ENCODE measurements around the gene BPIFB6. TPM values are rescaled to one million over a fixed set of nuclear protein-coding genes. Genes with fewer than 3 reads are reported as not detected.

The BPIFB6 gene
- total RNA-seq, 4 donors from 2014 or later, result not detected

GRCh38 chr20:33034115-33034514, 2.7 kb downstream of the BPIFB6 start:
- no peak for DNase-seq
- intact Hi-C loops (cut with DNase I), result no loop called here
- Histone ChIP-seq H3K36me3 (no peaks in the 10 kb centered on the region), H3K4me1 (no peaks in the 10 kb centered on the region), H3K27me3 (peaks cover 0 to 10% (median 0%) of the 10 kb centered on the region in 4 donors), H3K9me3 (no peaks in the 10 kb centered on the region), H3K4me3 (no peak overlapping the region), H3K27ac (no peak overlapping the region)
- 59 to 85% methylated on average over 3 to 5 of the region's 5 CpGs for WGBS, 2 donors
- no peak for TF ChIP-seq POLR2A (IDR thresholded peaks at IDR 0.05)
- no peak for TF ChIP-seq CTCF (IDR thresholded peaks at IDR 0.05)

GRCh38 chr20:33034901-33035492, 3.5 kb downstream of the BPIFB6 start:
- no peaks in the 10 kb centered on the region for H3K36me3 ChIP-seq
- 67 to 70% methylated on average over 4 of the region's 6 CpGs for WGBS, 2 donors
- intact Hi-C loops (cut with DNase I), result no loop called here
- H3K27ac ChIP-seq, result no peak overlapping the region
- TF ChIP-seq POLR2A (IDR thresholded peaks at IDR 0.05) (no peak), CTCF (IDR thresholded peaks at IDR 0.05) (no peak)
- no peak for DNase-seq
- no peaks in the 10 kb centered on the region for H3K9me3 ChIP-seq
- H3K4me3 ChIP-seq, result no peak overlapping the region
- H3K27me3 ChIP-seq, result peaks cover 0 to 12% (median 0%) of the 10 kb centered on the region in 4 donors
- H3K4me1 ChIP-seq, result no peaks in the 10 kb centered on the region

- intact Hi-C loops (cut with DNase I), result no loop called here
- WGBS, 2 donors, result 62 to 80% methylated on average over 4 to 5 of the region's 5 CpGs
- Histone ChIP-seq H3K9me3 (no peaks in the 10 kb centered on the region), H3K36me3 (no peaks in the 10 kb centered on the region), H3K4me3 (no peak overlapping the region), H3K4me1 (no peaks in the 10 kb centered on the region), H3K27me3 (peaks cover 0 to 12% (median 0%) of the 10 kb centered on the region in 4 donors), H3K27ac (no peak overlapping the region)
- TF ChIP-seq CTCF (IDR thresholded peaks at IDR 0.05) (no peak), POLR2A (IDR thresholded peaks at IDR 0.05) (no peak)
- DNase-seq, result no peak
Observed at GRCh38 chr20:33037456-33037855, 6.0 kb downstream of the BPIFB6 start.

GRCh38 chr20:33038243-33038642, 6.8 kb downstream of the BPIFB6 start:
- DNase-seq, result no peak
- no peak for TF ChIP-seq CTCF (IDR thresholded peaks at IDR 0.05)
- TF ChIP-seq POLR2A (IDR thresholded peaks at IDR 0.05), result no peak
- no peaks in the 10 kb centered on the region for H3K9me3 ChIP-seq
- no peaks in the 10 kb centered on the region for H3K36me3 ChIP-seq
- no peak overlapping the region for H3K27ac ChIP-seq
- WGBS, 2 donors, result 84 to 90% methylated on average over 4 of the region's 4 CpGs
- intact Hi-C loops (cut with DNase I), result no loop called here
- peaks cover 0 to 12% (median 0%) of the 10 kb centered on the region in 4 donors for H3K27me3 ChIP-seq
- H3K4me1 ChIP-seq, result no peaks in the 10 kb centered on the region
- no peak overlapping the region for H3K4me3 ChIP-seq

- Histone ChIP-seq H3K9me3 (peaks cover 0 to 18% (median 0%) of the 10 kb centered on the region in 3 donors), H3K36me3 (no peaks in the 10 kb centered on the region), H3K27ac (no peak overlapping the region), H3K4me3 (no peak overlapping the region), H3K4me1 (no peaks in the 10 kb centered on the region), H3K27me3 (peaks cover 0 to 8% (median 0%) of the 10 kb centered on the region in 4 donors)
- WGBS, 2 donors, result 91 to 97% methylated on average over 3 of the region's 3 CpGs
- TF ChIP-seq POLR2A (IDR thresholded peaks at IDR 0.05), result no peak
- no peak for TF ChIP-seq CTCF (IDR thresholded peaks at IDR 0.05)
- DNase-seq, result no peak
- intact Hi-C loops (cut with DNase I), result no loop called here
Observed at GRCh38 chr20:33042430-33042829, 11.0 kb downstream of the BPIFB6 start.

Measured in esophagus squamous epithelium (tissue), 5 donors.